ENCODE results near the gene CLASP1. TPM values are rescaled to one million over a fixed set of nuclear protein-coding genes. Genes with fewer than 3 reads are reported as not detected.

The CLASP1 gene
- total RNA-seq, 1 experiment from 2014 or later: 45.9 TPM

DNA sequence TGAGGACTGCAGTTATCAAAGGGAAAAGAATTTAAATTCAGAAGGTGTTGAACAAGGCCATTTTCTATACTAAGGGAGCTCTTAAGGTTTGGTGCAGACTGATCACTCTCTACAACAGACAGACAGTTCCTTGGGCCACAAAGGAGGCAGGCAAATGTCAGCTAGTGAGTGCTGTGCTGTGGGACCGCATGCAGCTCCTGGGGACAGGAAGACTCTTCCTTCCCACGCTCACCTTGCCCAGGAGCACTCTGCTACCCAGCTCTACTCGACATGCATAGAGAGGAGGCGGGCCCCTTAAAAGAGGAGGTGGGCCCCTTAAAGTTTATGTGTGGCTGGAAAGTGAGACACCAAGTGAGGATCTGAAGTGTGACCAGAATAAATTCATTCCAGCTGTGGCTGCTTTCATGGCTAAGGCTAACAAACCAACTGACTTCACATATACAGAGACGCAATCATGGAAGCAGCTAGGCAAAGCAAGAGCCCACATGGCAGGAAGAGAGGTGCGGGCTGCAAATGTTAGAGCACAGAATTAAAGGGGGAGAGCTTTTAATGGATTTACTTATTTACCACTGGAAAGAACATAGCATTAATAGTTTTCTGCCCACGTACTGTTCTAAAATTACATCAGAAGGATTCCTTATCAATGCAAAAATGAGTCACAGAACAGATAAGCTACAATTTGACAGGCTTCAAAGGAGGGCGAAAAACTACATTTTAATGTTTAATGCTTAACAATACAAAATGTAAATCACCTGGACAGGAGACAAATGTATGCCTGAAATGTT lies 220.0 kb downstream of the CLASP1 start:
- no peak for DNase-seq
- Histone ChIP-seq H3K4me2 (ENCODE audit: insufficient read depth, insufficient read length, low read length) (no peak overlapping the region), H3K4ac (ENCODE audit: low read depth, low read length) (no peak overlapping the region), H3K18ac (ENCODE audit: insufficient read length, low read depth, low read length) (no peak overlapping the region), H2BK15ac (ENCODE audit: low read depth, low read length) (no peak overlapping the region), H2BK12ac (ENCODE audit: insufficient read length, low read depth, low read length) (no peak overlapping the region), H2BK5ac (ENCODE audit: insufficient read length, low read length) (no peak overlapping the region), H3K79me2 (ENCODE audit: insufficient read depth, low read length) (no peaks in the 10 kb centered on the region), H3K23me2 (ENCODE audit: insufficient read length, low read depth, low read length, poor library complexity, severe bottlenecking) (no peaks in the 10 kb centered on the region), H3K9ac (ENCODE audit: extremely low read depth, insufficient read length, low read length) (no peak overlapping the region), H3K4me1 (ENCODE audit: insufficient read depth, low read length) (no peaks in the 10 kb centered on the region), H4K8ac (replicated peaks; ENCODE audit: insufficient read length, low read depth, low read length) (no peak overlapping the region), H3K23ac (ENCODE audit: insufficient read length, low read depth, low read length) (no peak overlapping the region), H3K14ac (ENCODE audit: insufficient read depth, low read length) (no peak overlapping the region; the same call in 1 of the 2 replicates), H2AFZ (ENCODE audit: low read length) (no peak overlapping the region), H2AK5ac (ENCODE audit: insufficient read length, low read length) (no peak overlapping the region), H3K9me3 (ENCODE audit: control insufficient read depth, low read depth, low read length) (no peaks in the 10 kb centered on the region), H4K20me1 (ENCODE audit: control insufficient read depth, insufficient read depth, insufficient read length) (no peaks in the 10 kb centered on the region), H4K5ac (ENCODE audit: insufficient read length, low read depth, low read length) (no peak overlapping the region), H3K56ac (ENCODE audit: insufficient read length, low read depth, low read length) (no peak overlapping the region), H3K27me3 (ENCODE audit: insufficient read depth, low read length) (no peaks in the 10 kb centered on the region), H3K27ac (ENCODE audit: insufficient read length, low read depth, low read length) (no peak overlapping the region), H3T11ph (ENCODE audit: low read length) (no peak overlapping the region), H4K91ac (ENCODE audit: insufficient read length, low read depth, low read length) (no peak overlapping the region), H2BK20ac (ENCODE audit: low read depth, low read length, poor library complexity, severe bottlenecking) (no peak overlapping the region), H2BK120ac (ENCODE audit: low read depth, low read length, poor library complexity, severe bottlenecking) (no peak overlapping the region), H3K79me1 (ENCODE audit: insufficient read depth, low read depth, low read length, poor library complexity, severe bottlenecking) (no peaks in the 10 kb centered on the region)
- TF ChIP-seq, protein P1, sequence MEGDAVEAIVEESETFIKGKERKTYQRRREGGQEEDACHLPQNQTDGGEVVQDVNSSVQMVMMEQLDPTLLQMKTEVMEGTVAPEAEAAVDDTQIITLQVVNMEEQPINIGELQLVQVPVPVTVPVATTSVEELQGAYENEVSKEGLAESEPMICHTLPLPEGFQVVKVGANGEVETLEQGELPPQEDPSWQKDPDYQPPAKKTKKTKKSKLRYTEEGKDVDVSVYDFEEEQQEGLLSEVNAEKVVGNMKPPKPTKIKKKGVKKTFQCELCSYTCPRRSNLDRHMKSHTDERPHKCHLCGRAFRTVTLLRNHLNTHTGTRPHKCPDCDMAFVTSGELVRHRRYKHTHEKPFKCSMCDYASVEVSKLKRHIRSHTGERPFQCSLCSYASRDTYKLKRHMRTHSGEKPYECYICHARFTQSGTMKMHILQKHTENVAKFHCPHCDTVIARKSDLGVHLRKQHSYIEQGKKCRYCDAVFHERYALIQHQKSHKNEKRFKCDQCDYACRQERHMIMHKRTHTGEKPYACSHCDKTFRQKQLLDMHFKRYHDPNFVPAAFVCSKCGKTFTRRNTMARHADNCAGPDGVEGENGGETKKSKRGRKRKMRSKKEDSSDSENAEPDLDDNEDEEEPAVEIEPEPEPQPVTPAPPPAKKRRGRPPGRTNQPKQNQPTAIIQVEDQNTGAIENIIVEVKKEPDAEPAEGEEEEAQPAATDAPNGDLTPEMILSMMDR (conservative IDR thresholded peaks at IDR 0.05): no peak
- Mint-ChIP-seq H3K36me3 (ENCODE audit: insufficient read depth in 1 of 3, low read depth in 3 of 3) (peaks cover 8 to 27% (median 27%) of the 10 kb centered on the region in 3 experiments; a peak in 5 of 7 replicates), H3K9me3 (no peaks in the 10 kb centered on the region), H3K4me1 (no peaks in the 10 kb centered on the region), H3K27me3 (ENCODE audit: low read depth) (no peaks in the 10 kb centered on the region), H3K27ac (peak overlapping the region in 2 of 3 experiments; percentile 10 to 17; a peak in 1 of 7 replicates), H3K4me3 (no peak overlapping the region)
- no CpG with 5 or more reads among the region's 8 CpGs for WGBS (ENCODE audit: extremely low coverage, insufficient read length, low lambda C conversion rate)

Measured in H9 (cell line).